NOMO-1 (cell line): ENCODE results near the gene AP3B1.
A peak's percentile ranks its signal among the peaks of the same experiment; 100 is the strongest.

Experiments
- DNase-seq, 2 experiments: peaks; one replicate each; lab custom pipeline; 2025; ENCODE audit not compliant: unreplicated experiment in 2 of 2; lab: John Stamatoyannopoulos, UW

AP3B1 gene

GRCh38 chr5:78294248-78295034 is at the start of gene AP3B1:
Gene AP3B1 (minus strand): TSS chr5:78294698. CDS start chr5:78294579, 119 bp downstream.
- DNase-seq: peak; percentile 96

GRCh38 chr5:78341440-78341839 is 46.9 kb upstream of the AP3B1 start:
- no peak for DNase-seq

- peak in 1 of 2 experiments; percentile 36 for DNase-seq
Measured at GRCh38 chr5:78339617-78340436, 45.3 kb upstream of the AP3B1 start.

GRCh38 chr5:78336698-78337097 is 42.2 kb upstream of the AP3B1 start:
- no peak for DNase-seq

- DNase-seq: no peak
Measured at GRCh38 chr5:78335976-78336375, 41.5 kb upstream of the AP3B1 start.

- no peak for DNase-seq
Measured at GRCh38 chr5:78334811-78335210, 40.3 kb upstream of the AP3B1 start.

GRCh38 chr5:78331523-78332080 is 37.1 kb upstream of the AP3B1 start:
- DNase-seq: no peak

GRCh38 chr5:78328585-78329173 is 34.2 kb upstream of the AP3B1 start:
- DNase-seq: no peak

- DNase-seq: no peak
Measured at GRCh38 chr5:78327761-78328510, 33.4 kb upstream of the AP3B1 start.

GRCh38 chr5:78326930-78327329 is 32.4 kb upstream of the AP3B1 start:
- no peak for DNase-seq

GRCh38 chr5:78323241-78323640 is 28.7 kb upstream of the AP3B1 start:
- no peak for DNase-seq

- DNase-seq: peak in 1 of 2 experiments; percentile 26
Measured at GRCh38 chr5:78320401-78320800, 25.9 kb upstream of the AP3B1 start.

GRCh38 chr5:78318337-78318736 is 23.8 kb upstream of the AP3B1 start:
- DNase-seq: no peak

GRCh38 chr5:78317515-78317914 is 23.0 kb upstream of the AP3B1 start:
- no peak for DNase-seq

GRCh38 chr5:78308703-78309102 is 14.2 kb upstream of the AP3B1 start:
- DNase-seq: no peak

- DNase-seq: peak in 1 of 2 experiments; percentile 19
Measured at GRCh38 chr5:78300464-78301045, 6.1 kb upstream of the AP3B1 start.

GRCh38 chr5:78295035-78295961 is 800 bp upstream of the AP3B1 start:
- no peak for DNase-seq

- no peak for DNase-seq
Measured at GRCh38 chr5:78293851-78294247, 649 bp downstream of the AP3B1 start.

- DNase-seq: no peak
Measured at GRCh38 chr5:78291687-78292086, 2.8 kb downstream of the AP3B1 start.
